Activated naive CD4-positive, alpha-beta T cell treated with anti-CD3 and anti-CD28 coated beads, Interleukin-2, amount 10 ng/mL, durations not matched to agents 7 days and 5 days (primary cell): ENCODE data around the gene ANKMY1.

Experiments
- CTCF ChIA-PET: fragments of 350-600 bp; sonication (Branson Sonifier 250); formaldehyde crosslinking; loops from one replicate; lab custom pipeline; 2021; ENCODE audit warnings: antibody characterized with exemption; lab: Charles Lee
- DNase-seq: peaks from one replicate; pipeline ENCODE4 v3.0.0-alpha.2; 2020
- H3K27ac Mint-ChIP-seq: one replicate; pipeline ENCODE4 v1.8.0; 2021; ENCODE audit warnings: mild to moderate bottlenecking, moderate library complexity, mixed read lengths
- H3K27me3 Mint-ChIP-seq: one replicate; pipeline ENCODE4 v1.8.0; 2021; ENCODE audit warnings: mild to moderate bottlenecking, mixed read lengths
- H3K36me3 Mint-ChIP-seq: one replicate; pipeline ENCODE4 v1.8.0; 2021; ENCODE audit warnings: mixed read lengths
- H3K4me1 Mint-ChIP-seq: one replicate; pipeline ENCODE4 v1.8.0; 2021; ENCODE audit warnings: mixed read lengths
- H3K4me3 Mint-ChIP-seq: one replicate; pipeline ENCODE4 v1.8.0; 2021; ENCODE audit warnings: mild to moderate bottlenecking, moderate library complexity, mixed read lengths
- H3K9me3 Mint-ChIP-seq: one replicate; pipeline ENCODE4 v1.8.0; 2021; ENCODE audit warnings: mixed read lengths

ANKMY1 gene

DNA sequence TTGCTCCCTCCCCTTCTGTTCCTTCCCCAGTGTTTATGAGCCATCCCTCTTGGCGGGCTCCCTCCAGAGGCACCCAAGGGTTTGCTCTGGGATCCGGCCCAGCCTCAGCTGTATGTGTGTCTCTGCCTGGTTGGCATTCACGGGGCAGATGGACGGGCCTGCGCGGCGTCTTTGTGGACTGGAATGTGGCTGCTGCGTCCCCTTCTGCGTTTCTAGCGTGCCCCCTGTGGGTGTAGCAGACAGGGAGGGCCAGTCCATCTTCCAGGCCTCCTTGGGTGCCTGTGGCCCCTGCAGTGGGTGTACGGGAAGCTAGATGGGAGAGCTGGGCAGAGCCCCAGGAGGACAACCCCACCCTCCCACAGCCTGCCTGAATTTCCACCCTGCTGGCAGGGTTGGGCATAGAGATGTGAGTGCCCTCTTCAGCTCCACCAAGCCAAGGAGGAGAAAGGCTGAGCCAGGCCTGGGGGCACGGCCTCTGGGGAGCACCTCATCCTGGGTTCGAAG, 106.6 kb downstream of the ANKMY1 start:
- peaks cover 67% of the 10 kb centered on the region for H3K27me3 Mint-ChIP-seq

DNA sequence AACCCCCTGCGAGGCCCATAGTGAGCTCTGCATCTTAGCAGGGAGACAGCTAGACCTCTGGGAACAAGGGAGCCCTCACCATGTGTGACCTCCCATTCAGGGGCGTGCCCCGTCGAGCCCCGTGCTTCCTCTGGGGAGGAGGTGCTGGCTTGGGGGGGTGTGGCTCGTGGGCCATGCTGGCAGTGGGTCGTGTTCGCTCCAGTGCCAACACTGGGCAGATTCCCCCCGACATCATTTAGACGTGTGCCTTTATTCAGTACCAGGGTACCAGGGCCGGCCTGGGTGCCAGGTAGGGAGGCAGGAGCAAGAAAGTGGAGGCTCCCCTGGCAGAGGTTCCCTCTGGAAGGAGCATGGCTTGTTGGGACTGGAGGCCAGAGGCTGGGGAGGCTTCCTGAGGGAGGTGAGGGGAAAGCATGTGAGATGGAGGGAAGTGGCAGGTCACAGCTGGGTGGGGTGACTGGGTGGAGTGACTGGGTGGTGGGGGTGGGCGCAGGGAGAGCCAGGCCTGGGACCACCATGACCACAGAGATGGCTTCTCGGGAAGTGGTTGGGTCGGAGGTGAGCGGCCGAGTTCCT, 107.2 kb downstream of the ANKMY1 start:
- Mint-ChIP-seq H3K27me3 (peaks cover 62% of the 10 kb centered on the region), H3K27ac (no peak overlapping the region), H3K36me3 (no peaks in the 10 kb centered on the region), H3K4me3 (no peak overlapping the region), H3K4me1 (peaks cover 2% of the 10 kb centered on the region), H3K9me3 (no peaks in the 10 kb centered on the region)
- no peak for DNase-seq
- CTCF ChIA-PET, result no interaction called here

More for the DNA sequence above, 106.6 kb downstream of the ANKMY1 start:
- Mint-ChIP-seq H3K4me1 (peaks cover 2% of the 10 kb centered on the region), H3K9me3 (no peaks in the 10 kb centered on the region), H3K36me3 (no peaks in the 10 kb centered on the region), H3K4me3 (no peak overlapping the region), H3K27ac (no peak overlapping the region)
- CTCF ChIA-PET, result no interaction called here
- DNase-seq, result no peak

DNA sequence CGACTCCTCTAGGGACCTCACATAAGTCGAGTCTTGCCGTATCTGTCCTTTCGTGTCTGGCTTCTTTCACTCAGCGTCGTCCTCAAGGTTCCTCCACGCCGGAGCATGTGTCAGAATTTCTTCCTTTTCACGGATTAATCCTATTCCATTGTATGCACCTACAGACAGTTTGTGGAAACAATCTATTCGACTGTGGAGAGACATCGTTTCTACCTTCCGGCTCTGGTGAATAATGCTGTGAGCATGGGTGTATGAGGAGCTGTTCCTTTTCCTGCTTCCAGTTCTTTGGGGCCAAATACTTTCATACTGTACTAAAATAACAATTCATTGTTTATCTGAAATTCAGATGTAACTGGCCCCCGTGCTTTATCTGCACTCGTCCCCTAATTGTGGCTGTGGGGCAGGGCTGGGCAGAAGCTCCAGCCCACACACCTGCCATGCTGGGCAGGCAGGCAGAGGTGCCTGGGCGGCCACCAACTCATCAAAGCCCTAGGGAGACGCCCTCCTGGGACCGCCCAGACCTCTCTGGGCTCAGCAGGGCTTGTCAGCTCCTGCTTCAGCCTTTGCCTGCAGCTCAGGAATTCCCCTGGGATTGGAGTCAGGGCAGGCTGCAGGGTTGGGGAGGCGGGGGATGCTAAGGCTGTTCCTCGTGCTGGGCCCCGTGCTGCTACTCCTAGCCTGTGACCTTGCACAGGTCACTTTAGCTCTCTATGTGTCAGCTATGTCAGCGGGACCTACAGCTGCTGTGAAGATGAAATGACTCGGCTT, 107.8 kb downstream of the ANKMY1 start:
- CTCF ChIA-PET, result no interaction called here

DNA sequence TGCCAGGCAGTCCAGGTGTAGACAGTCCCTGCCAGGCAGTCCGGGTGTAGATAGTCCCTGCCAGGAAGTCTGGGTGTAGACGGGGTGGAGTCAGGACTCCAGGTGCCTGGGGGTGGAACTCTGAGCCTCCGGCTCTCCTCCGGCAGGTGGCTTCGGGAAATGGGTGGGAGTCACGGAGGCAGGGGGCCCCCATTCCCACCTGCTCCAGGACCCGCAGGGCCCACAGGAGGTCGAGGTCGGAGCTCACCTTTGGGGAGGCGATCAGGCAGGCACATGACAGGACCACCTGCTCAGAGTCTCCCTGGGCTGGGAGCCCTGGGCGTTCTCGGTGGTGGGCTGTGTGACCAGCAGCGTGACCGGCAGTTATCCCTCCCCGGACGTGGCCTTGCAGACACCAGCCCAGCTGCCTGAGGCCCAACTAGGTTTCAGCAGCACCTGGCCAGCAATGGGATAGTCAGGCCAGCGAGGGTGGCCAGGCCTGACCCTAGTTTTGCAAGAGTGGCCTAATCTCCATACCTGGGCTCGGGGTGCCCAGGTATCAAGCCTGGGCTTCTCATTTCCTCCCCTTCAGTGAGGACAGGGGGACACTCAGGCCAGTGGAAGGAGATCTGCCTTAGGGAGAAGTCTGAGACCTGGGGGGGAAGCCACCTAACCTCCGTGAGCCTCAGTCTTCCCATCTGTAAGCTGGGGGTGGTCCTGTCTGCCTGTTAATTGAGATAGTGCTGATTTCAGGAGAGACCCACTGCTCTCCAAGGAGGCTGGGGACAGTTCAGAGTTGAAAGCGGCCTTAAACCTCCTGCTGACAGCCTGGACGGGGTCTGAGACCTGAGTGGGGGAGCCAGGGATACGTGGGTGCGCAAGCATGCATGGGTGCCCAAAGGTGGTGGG, 109.2 kb downstream of the ANKMY1 start:
- CTCF ChIA-PET, result no interaction called here
- Mint-ChIP-seq H3K4me1 (peaks cover 2% of the 10 kb centered on the region), H3K36me3 (no peaks in the 10 kb centered on the region), H3K27ac (no peak overlapping the region), H3K9me3 (no peaks in the 10 kb centered on the region), H3K4me3 (no peak overlapping the region), H3K27me3 (peaks cover 42% of the 10 kb centered on the region)
- no peak for DNase-seq

More for the DNA sequence above, 107.8 kb downstream of the ANKMY1 start:
- Mint-ChIP-seq H3K36me3 (no peaks in the 10 kb centered on the region), H3K4me3 (no peak overlapping the region), H3K27me3 (peaks cover 55% of the 10 kb centered on the region), H3K9me3 (no peaks in the 10 kb centered on the region), H3K27ac (no peak overlapping the region), H3K4me1 (peaks cover 2% of the 10 kb centered on the region)
- no peak for DNase-seq

DNA sequence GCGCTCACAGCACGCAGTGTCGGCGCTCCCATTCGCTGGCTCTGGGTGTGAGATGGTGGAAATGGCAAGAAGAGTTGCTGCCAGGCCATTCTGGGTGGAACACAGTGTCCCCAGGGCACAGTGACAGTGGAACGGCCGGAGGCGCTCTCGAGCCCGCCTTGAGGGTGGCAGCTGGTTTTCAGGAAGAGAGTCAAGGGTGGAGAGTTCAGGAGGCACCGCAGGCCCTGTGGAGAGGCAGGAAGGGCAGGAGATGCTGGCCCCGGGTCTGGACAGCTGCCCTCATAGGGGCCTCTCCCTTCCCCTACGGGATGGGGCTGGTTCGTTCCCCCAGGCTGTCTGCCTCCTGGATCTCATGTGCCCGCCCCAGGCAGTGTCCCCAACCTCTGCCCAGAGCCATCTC, 109.9 kb downstream of the ANKMY1 start:
- Mint-ChIP-seq H3K4me1 (peaks cover 2% of the 10 kb centered on the region), H3K27ac (no peak overlapping the region), H3K4me3 (no peak overlapping the region), H3K27me3 (peaks cover 39% of the 10 kb centered on the region), H3K9me3 (no peaks in the 10 kb centered on the region), H3K36me3 (no peaks in the 10 kb centered on the region)
- CTCF ChIA-PET, result no interaction called here
- no peak for DNase-seq

DNA sequence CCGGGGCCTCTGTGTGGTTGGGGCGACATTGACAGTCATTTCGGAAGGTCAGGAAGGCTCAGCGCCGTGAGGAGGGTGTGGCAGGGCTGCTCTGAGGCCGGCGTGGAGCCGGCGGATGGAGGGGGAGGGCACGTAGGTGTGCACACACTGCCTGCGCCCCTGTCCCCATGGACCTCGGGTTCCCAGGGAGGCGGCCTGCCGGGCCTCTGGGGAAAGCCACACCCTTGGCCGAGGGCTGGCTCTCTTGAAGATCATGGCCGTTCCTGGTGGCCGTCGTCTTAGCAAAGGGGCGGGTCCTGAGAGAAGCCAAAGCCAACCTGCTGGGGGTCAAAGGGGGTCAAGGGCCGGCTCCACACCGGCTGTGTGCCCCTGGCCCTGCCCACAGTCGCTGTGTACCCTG, 110.5 kb downstream of the ANKMY1 start:
- H3K9me3 Mint-ChIP-seq, result no peaks in the 10 kb centered on the region
- DNase-seq, result no peak
- H3K36me3 Mint-ChIP-seq, result no peaks in the 10 kb centered on the region
- no peak overlapping the region for H3K4me3 Mint-ChIP-seq
- peaks cover 2% of the 10 kb centered on the region for H3K4me1 Mint-ChIP-seq
- peaks cover 33% of the 10 kb centered on the region for H3K27me3 Mint-ChIP-seq
- CTCF ChIA-PET, result no interaction called here
- no peak overlapping the region for H3K27ac Mint-ChIP-seq

DNA sequence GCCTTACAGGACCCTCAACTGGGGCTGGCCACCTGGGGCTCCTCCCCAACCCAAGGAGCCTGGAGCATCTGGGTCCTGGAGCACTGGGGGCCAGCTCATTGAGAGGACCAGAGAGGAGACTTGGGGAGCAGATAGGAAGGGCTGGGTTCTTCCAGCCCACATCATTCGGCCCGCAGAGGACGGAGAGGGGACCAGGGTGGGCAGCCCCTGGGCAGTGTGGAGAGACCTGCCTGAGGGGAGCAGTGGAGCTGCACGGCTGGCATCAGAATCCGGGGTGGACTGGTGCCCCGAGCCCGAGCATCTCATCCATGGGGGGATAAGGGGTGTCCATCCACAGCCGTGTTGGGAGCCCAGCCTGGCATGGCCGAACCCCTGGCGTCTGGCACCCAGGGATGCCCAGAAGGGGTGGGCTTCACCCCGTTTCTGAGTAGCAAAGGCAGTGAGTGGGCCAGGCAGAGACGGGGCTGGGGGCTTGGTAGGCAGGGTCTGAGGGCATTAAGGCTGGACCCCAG, 111.1 kb downstream of the ANKMY1 start:
- no peaks in the 10 kb centered on the region for H3K9me3 Mint-ChIP-seq
- DNase-seq, result no peak
- no peaks in the 10 kb centered on the region for H3K36me3 Mint-ChIP-seq
- no peak overlapping the region for H3K4me3 Mint-ChIP-seq
- no peak overlapping the region for H3K27ac Mint-ChIP-seq
- H3K27me3 Mint-ChIP-seq, result peaks cover 26% of the 10 kb centered on the region
- CTCF ChIA-PET, result no interaction called here
- no peaks in the 10 kb centered on the region for H3K4me1 Mint-ChIP-seq

DNA sequence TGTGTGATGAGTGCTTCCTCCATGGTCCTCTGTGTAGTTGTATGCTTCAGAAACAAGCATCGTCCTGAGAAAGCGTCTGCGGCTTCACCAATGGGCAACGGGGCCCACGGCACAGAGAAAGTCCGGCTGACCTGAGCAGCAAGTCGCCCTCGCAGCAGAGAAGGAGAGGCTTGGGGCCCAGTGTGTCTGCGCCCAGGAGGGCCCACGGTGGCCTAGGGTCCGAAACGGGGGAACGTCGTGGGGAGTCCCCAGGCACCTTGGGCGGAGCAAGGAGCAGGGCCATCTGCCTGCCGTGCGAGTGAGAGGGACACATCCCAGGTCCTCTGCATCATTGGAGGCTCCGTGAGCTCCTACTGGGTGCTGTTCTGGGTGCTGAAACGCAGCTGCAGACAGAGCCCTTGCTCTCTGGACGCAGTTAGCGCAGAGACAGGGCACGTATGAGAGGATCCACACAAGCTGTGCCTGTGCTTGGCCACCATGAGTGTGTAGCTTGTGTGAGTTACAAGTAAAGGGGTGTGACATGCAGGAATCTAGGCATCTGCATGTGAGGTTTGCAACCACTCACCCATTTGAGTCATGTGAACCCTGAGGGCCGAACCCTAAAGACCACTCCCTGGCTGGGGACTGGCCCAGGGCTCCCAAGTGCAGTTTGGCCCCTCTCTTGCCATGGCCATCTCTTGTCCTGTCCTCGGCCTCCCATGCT, 111.7 kb downstream of the ANKMY1 start:
- no peak for DNase-seq
- no peak overlapping the region for H3K4me3 Mint-ChIP-seq
- H3K27me3 Mint-ChIP-seq, result peaks cover 20% of the 10 kb centered on the region
- H3K9me3 Mint-ChIP-seq, result no peaks in the 10 kb centered on the region
- no peaks in the 10 kb centered on the region for H3K36me3 Mint-ChIP-seq
- CTCF ChIA-PET, result no interaction called here
- H3K27ac Mint-ChIP-seq, result no peak overlapping the region
- H3K4me1 Mint-ChIP-seq, result no peaks in the 10 kb centered on the region

DNA sequence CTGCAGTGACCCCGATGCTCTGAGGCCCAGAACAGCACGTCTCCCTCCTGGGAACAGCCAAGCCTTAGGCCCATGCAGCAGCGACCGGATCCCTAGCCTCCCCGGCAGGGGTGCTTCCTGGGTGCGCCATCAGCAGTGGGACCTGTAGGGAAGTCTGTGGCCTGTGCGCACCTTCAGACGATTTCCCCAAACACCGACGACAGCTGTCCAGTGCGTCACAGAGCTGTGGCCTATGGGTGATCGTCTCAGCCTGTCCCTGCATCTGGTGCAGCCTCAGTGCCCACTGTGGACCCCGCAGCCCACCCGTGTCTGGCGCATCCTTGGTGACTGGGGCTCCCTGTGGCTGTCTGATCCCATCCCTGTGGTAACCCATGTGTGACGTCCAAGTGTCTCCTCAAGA, 113.3 kb downstream of the ANKMY1 start:
- H3K27ac Mint-ChIP-seq, result no peak overlapping the region
- H3K4me3 Mint-ChIP-seq, result no peak overlapping the region
- no peak for DNase-seq
- peaks cover 4% of the 10 kb centered on the region for H3K27me3 Mint-ChIP-seq
- no peaks in the 10 kb centered on the region for H3K36me3 Mint-ChIP-seq
- no peaks in the 10 kb centered on the region for H3K4me1 Mint-ChIP-seq
- CTCF ChIA-PET, result no interaction called here
- H3K9me3 Mint-ChIP-seq, result no peaks in the 10 kb centered on the region

DNA sequence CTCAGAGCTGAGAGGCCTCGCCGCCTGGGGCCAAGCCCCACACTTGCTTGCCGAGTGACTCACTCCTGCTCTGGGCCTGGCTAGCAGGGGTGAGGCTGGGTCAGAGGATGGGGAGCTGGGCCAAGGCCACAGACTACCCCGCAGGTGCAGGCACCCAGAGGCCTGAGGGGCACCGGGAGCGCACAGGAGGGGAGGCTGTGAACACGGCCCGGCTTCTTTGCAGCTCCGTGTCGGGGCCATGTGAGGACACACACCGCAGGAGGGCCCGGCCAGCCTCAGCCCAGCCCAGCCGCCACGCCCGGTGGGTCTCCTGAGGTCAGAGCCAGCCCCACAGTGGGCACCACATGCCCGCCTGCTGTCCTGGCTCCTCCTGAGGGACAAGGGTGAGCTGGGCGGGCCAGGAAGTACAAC, 113.9 kb downstream of the ANKMY1 start:
- Mint-ChIP-seq H3K4me1 (no peaks in the 10 kb centered on the region), H3K9me3 (no peaks in the 10 kb centered on the region), H3K27me3 (peaks cover 4% of the 10 kb centered on the region), H3K27ac (no peak overlapping the region), H3K4me3 (no peak overlapping the region), H3K36me3 (no peaks in the 10 kb centered on the region)
- CTCF ChIA-PET, result no interaction called here
- no peak for DNase-seq

DNA sequence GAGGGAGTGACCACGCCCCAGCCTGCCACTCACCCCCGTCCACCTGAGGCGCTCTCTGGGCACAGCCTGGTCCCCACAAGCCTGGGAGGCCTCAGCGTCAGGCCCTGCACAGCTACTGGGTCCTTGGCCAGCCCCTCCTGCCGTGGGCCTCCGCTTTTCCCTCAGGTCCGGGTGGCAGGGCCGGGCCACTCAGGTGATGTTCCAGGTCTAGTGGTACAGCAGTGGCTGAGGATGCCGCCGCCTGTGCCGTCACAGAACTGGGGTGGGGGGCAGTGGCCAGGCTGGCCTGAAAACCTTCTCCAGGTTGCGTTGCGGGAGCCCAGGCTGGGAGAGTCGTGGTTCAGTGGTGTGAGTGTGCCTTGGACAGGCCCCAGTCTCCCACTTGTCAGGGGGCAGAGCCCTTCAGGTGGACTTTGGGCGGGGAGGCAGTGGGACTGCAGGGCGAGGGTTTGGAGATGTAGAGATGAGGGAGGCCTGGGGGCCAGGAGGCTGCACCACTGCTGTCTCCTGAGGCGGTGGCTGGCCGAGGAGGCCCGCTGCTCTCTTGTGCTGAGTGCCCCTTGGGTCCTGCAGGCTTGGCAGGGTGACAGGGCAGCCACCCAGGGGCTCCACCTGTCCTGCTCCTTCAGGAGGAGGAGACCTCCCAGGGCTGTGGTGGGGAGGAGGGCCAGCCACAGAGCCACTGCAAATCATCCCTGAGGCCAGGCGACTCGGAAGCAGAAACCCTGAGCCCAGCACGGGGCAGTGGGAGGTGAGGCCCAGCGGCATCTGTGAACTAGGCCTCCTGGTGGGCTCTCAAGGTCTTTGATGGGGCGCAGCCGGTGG, 114.7 kb downstream of the ANKMY1 start:
- H3K27me3 Mint-ChIP-seq, result peaks cover 8% of the 10 kb centered on the region
- no peaks in the 10 kb centered on the region for H3K9me3 Mint-ChIP-seq
- H3K4me1 Mint-ChIP-seq, result no peaks in the 10 kb centered on the region
- H3K4me3 Mint-ChIP-seq, result no peak overlapping the region
- H3K36me3 Mint-ChIP-seq, result no peaks in the 10 kb centered on the region
- H3K27ac Mint-ChIP-seq, result no peak overlapping the region
- CTCF ChIA-PET, result no interaction called here
- no peak for DNase-seq

DNA sequence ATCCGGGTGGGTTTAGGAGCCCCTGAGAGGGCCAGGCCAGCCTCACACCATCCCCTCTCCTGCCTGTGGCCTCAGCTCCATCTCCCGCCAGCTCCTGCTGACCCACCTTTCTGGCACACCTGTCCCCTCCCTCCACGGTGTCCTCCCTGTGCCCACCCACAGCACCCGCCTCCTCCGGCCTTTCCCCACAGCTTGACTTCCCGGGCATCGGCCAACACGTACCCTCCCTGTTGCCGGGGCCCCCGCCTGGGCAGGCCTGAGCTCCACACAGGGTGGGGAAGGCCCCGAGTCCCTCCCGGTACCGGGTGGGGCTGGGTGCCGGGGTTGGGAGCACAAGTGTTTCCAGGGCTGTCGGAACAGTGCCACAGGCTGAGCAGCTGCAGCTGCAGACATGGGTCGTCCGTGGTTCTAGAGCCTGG, 115.8 kb downstream of the ANKMY1 start:
- CTCF ChIA-PET, result no interaction called here
- H3K27ac Mint-ChIP-seq, result no peak overlapping the region
- H3K4me1 Mint-ChIP-seq, result peaks cover under 1% of the 10 kb centered on the region
- H3K4me3 Mint-ChIP-seq, result no peak overlapping the region
- DNase-seq, result no peak
- H3K27me3 Mint-ChIP-seq, result peaks cover 16% of the 10 kb centered on the region
- no peaks in the 10 kb centered on the region for H3K9me3 Mint-ChIP-seq
- no peaks in the 10 kb centered on the region for H3K36me3 Mint-ChIP-seq

DNA sequence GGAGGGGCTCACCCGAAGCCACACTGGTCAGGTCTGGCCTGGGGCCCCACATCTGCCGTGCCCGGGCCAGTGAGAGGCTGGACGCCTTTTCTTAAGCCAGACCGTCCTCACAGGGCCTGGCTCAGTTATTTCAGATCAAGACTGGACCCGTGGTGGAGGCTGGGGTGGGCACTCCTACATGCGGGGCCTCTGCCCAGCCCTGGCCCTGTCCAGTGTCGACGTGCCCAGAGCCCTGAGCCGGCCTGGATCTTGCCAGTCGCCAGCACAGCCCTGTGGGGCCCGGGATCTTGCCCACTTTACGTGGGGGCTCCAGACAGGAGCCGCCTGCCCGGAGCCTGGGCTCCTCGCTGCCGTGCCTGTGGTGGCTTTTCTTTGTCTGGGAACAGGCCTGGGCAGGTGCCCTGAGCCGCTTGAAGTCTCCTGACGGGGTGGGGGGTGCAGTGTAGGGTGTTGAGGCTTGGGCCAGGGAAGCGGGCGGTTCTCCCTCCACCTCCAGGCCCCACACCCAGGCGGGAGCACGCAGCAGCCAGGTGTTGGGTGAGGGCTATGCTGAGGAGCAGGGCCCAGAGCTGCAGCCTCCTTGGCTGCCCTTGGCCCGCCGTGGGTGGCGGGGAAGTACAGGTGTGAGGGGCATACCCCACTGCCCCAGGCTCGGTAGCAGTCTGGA, 116.3 kb downstream of the ANKMY1 start:
- CTCF ChIA-PET, result interaction anchor here (0.7 kb wide), 1 partner anchor 18 kb away, joined by 3 read pairs; no protein-coding TSS in a partner anchor

More for the DNA sequence above, 116.3 kb downstream of the ANKMY1 start:
- no peak overlapping the region for H3K4me3 Mint-ChIP-seq
- H3K9me3 Mint-ChIP-seq, result no peaks in the 10 kb centered on the region
- no peaks in the 10 kb centered on the region for H3K36me3 Mint-ChIP-seq
- peaks cover 21% of the 10 kb centered on the region for H3K27me3 Mint-ChIP-seq
- H3K27ac Mint-ChIP-seq, result no peak overlapping the region
- H3K4me1 Mint-ChIP-seq, result peaks cover 3% of the 10 kb centered on the region
- DNase-seq, result no peak
